ENCODE results near the gene FOXP1.

The FOXP1 gene

DNA sequence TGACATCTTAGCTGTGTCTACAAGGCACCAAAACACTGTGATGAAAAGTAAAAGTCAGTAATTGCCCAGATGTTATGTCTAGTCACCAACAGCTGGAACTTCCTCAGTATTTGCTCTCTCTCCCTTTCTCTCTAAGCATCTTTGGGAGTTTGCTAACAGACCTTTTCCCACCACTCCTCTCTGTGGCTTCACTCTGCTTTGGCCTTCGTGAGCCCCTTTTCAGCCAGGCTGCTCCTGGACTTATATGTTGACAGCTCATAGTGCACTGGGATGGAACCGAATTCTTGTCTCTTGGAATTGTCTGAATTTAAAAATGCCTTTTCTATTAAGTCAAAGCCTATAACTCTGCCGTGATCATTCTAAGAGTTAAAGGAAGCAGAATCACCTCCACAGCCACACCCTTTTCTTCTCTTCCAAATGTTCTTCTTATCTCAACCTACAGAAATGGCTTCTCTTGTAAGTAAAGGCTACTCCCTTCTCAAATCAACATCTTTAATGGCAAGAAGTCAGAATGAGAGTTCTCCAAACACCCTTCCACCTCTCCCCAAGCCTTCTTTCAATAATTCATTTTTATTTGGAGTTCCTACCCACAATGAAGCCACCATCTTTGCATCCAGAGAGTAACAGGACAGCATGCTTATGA is 17.2 kb upstream of the FOXP1 start:
- TF ChIP-seq, protein P1, sequence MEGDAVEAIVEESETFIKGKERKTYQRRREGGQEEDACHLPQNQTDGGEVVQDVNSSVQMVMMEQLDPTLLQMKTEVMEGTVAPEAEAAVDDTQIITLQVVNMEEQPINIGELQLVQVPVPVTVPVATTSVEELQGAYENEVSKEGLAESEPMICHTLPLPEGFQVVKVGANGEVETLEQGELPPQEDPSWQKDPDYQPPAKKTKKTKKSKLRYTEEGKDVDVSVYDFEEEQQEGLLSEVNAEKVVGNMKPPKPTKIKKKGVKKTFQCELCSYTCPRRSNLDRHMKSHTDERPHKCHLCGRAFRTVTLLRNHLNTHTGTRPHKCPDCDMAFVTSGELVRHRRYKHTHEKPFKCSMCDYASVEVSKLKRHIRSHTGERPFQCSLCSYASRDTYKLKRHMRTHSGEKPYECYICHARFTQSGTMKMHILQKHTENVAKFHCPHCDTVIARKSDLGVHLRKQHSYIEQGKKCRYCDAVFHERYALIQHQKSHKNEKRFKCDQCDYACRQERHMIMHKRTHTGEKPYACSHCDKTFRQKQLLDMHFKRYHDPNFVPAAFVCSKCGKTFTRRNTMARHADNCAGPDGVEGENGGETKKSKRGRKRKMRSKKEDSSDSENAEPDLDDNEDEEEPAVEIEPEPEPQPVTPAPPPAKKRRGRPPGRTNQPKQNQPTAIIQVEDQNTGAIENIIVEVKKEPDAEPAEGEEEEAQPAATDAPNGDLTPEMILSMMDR (IDR thresholded peaks at IDR 0.05; ENCODE audit: low read depth, low read length, poor library complexity, severe bottlenecking), result no peak
- no peak for TF ChIP-seq EZH2phosphoT487 (IDR thresholded peaks at IDR 0.05; ENCODE audit: borderline replicate concordance, low read length)

DNA sequence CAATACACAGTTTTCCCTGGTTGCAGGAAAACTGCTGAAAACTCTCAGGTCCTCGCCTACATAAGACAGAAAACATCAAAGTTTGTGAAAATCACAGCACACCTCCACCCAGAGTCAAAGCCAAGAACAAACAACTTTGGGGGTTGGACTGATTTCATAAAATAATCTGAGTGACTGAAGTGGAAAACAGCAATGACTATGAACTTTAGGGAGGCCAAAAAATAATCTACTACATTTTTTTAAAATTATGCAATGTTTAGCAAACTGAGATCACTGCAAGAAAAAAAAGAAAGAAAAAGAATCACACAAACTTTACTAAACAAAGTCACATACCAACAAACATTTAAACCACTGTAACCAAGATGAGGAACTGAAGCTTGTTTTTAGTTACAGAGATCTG is 15.9 kb upstream of the FOXP1 start:
- no peak overlapping the region for H3K4me2 ChIP-seq (ENCODE audit: low read length)
- no peaks in the 10 kb centered on the region for H3K9me2 ChIP-seq (replicated peaks; ENCODE audit: control insufficient read depth, low read length)
- no peaks in the 10 kb centered on the region for H3F3A ChIP-seq (ENCODE audit: control insufficient read depth, insufficient read depth)
- H3K36me3 ChIP-seq (ENCODE audit: control insufficient read depth, low read length), result no peaks in the 10 kb centered on the region
- peaks cover 8% of the 10 kb centered on the region for H3K27me3 ChIP-seq (ENCODE audit: control insufficient read depth, low read length)
- peaks cover 4% of the 10 kb centered on the region; the same call in 1 of the 2 replicates for H3K9me3 ChIP-seq (ENCODE audit: control insufficient read depth, insufficient read depth, low read length)
- H4K20me1 ChIP-seq (ENCODE audit: control insufficient read depth, insufficient read depth, low read depth, low read length), result no peaks in the 10 kb centered on the region
- no peak overlapping the region for H3K4me3 ChIP-seq (ENCODE audit: low read length)
- H3K4me1 ChIP-seq (ENCODE audit: control insufficient read depth, low read length), result no peaks in the 10 kb centered on the region
- TF ChIP-seq, protein P1 (IDR thresholded peaks at IDR 0.05; ENCODE audit: low read depth, low read length, poor library complexity, severe bottlenecking), result no peak
- no peak for TF ChIP-seq EZH2phosphoT487 (IDR thresholded peaks at IDR 0.05; ENCODE audit: borderline replicate concordance, low read length)
- H3K79me2 ChIP-seq (ENCODE audit: control insufficient read depth, low read length), result no peaks in the 10 kb centered on the region
- no peak overlapping the region for H3K27ac ChIP-seq (ENCODE audit: low read depth, low read length)

More for the DNA sequence above, 17.2 kb upstream of the FOXP1 start:
- no peaks in the 10 kb centered on the region for H3K9me2 ChIP-seq (replicated peaks; ENCODE audit: control insufficient read depth, low read length)
- no peak overlapping the region for H3K4me2 ChIP-seq (ENCODE audit: low read length)
- peaks cover 8% of the 10 kb centered on the region for H3K27me3 ChIP-seq (ENCODE audit: control insufficient read depth, low read length)
- no peaks in the 10 kb centered on the region for H3K79me2 ChIP-seq (ENCODE audit: control insufficient read depth, low read length)
- peaks cover 4% of the 10 kb centered on the region; the same call in 1 of the 2 replicates for H3K9me3 ChIP-seq (ENCODE audit: control insufficient read depth, insufficient read depth, low read length)
- no peak overlapping the region for H3K27ac ChIP-seq (ENCODE audit: low read depth, low read length)
- H4K20me1 ChIP-seq (ENCODE audit: control insufficient read depth, insufficient read depth, low read depth, low read length), result no peaks in the 10 kb centered on the region
- no peaks in the 10 kb centered on the region for H3K36me3 ChIP-seq (ENCODE audit: control insufficient read depth, low read length)
- no peak overlapping the region for H3K4me3 ChIP-seq (ENCODE audit: low read length)
- H3F3A ChIP-seq (ENCODE audit: control insufficient read depth, insufficient read depth), result no peaks in the 10 kb centered on the region
- H3K4me1 ChIP-seq (ENCODE audit: control insufficient read depth, low read length), result no peaks in the 10 kb centered on the region

DNA sequence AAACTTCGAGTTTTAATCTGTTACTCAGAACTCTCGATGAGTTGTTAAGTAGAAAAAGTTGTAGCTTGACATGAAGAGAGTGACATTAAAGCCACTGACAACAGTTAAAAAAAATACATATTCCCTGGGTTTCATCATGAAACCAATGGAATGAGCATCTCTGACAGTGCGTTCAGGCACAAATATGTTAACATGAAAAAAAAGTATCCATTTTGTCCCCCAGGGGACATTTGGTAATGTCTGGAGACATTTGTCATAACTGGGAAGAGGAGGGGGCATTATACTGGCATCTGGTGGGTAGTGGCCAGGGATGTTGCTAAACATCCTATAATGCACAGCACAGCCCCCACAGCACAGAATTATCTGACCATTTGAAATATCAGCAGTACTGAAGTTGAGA is 14.8 kb upstream of the FOXP1 start:
- TF ChIP-seq EZH2phosphoT487 (IDR thresholded peaks at IDR 0.05; ENCODE audit: borderline replicate concordance, low read length), result no peak
- TF ChIP-seq, protein P1 (IDR thresholded peaks at IDR 0.05; ENCODE audit: low read depth, low read length, poor library complexity, severe bottlenecking), result no peak
- H3F3A ChIP-seq (ENCODE audit: control insufficient read depth, insufficient read depth), result no peaks in the 10 kb centered on the region
- no peak overlapping the region for H3K4me3 ChIP-seq (ENCODE audit: low read length)
- no peaks in the 10 kb centered on the region for H3K4me1 ChIP-seq (ENCODE audit: control insufficient read depth, low read length)
- no peaks in the 10 kb centered on the region for H3K79me2 ChIP-seq (ENCODE audit: control insufficient read depth, low read length)
- H4K20me1 ChIP-seq (ENCODE audit: control insufficient read depth, insufficient read depth, low read depth, low read length), result no peaks in the 10 kb centered on the region
- H3K27me3 ChIP-seq (ENCODE audit: control insufficient read depth, low read length), result peaks cover 8% of the 10 kb centered on the region
- H3K27ac ChIP-seq (ENCODE audit: low read depth, low read length), result no peak overlapping the region
- H3K9me3 ChIP-seq (ENCODE audit: control insufficient read depth, insufficient read depth, low read length), result peaks cover 4% of the 10 kb centered on the region; the same call in 1 of the 2 replicates
- H3K4me2 ChIP-seq (ENCODE audit: low read length), result no peak overlapping the region
- H3K9me2 ChIP-seq (replicated peaks; ENCODE audit: control insufficient read depth, low read length), result no peaks in the 10 kb centered on the region
- H3K36me3 ChIP-seq (ENCODE audit: control insufficient read depth, low read length), result no peaks in the 10 kb centered on the region
